ENCODE measurements around the gene MYO7A.

MYO7A gene

GRCh38 chr11:77081976-77082836 is 45.8 kb upstream of the MYO7A start:
- no peak overlapping the region for H2AFZ ChIP-seq (ENCODE audit: low read depth)

GRCh38 chr11:77082838-77083565 is 45.0 kb upstream of the MYO7A start:
- Histone ChIP-seq H3K27ac (no peak overlapping the region), H3K4me2 (no peak overlapping the region), H3K9ac (no peak overlapping the region), H3K36me3 (ENCODE audit: insufficient read depth) (no peaks in the 10 kb centered on the region), H2AFZ (ENCODE audit: low read depth) (no peak overlapping the region), H3K4me3 (IDR thresholded peaks at IDR 0.05; ENCODE audit: insufficient read depth, low read depth, low read length) (no peak overlapping the region), H3K4me1 (ENCODE audit: low read depth, poor library complexity, severe bottlenecking) (no peaks in the 10 kb centered on the region), H3K27me3 (ENCODE audit: insufficient read depth, low read depth) (no peaks in the 10 kb centered on the region), H4K20me1 (ENCODE audit: insufficient read depth) (no peaks in the 10 kb centered on the region), H3K79me2 (ENCODE audit: insufficient read depth, low read depth) (no peaks in the 10 kb centered on the region)
- no peak for TF ChIP-seq CTCF (conservative IDR thresholded peaks at IDR 0.05; ENCODE audit: low read depth, low read length)

More at GRCh38 chr11:77081976-77082836, 45.8 kb upstream of the MYO7A start:
- Histone ChIP-seq H3K36me3 (ENCODE audit: insufficient read depth) (no peaks in the 10 kb centered on the region), H3K4me3 (IDR thresholded peaks at IDR 0.05; ENCODE audit: insufficient read depth, low read depth, low read length) (no peak overlapping the region), H3K4me2 (no peak overlapping the region), H3K27me3 (ENCODE audit: insufficient read depth, low read depth) (no peaks in the 10 kb centered on the region), H3K9ac (no peak overlapping the region), H3K79me2 (ENCODE audit: insufficient read depth, low read depth) (no peaks in the 10 kb centered on the region), H3K4me1 (ENCODE audit: low read depth, poor library complexity, severe bottlenecking) (no peaks in the 10 kb centered on the region), H4K20me1 (ENCODE audit: insufficient read depth) (no peaks in the 10 kb centered on the region), H3K27ac (no peak overlapping the region)
- no peak for TF ChIP-seq CTCF (conservative IDR thresholded peaks at IDR 0.05; ENCODE audit: low read depth, low read length)

- Histone ChIP-seq H3K4me2 (no peak overlapping the region), H3K4me1 (ENCODE audit: low read depth, poor library complexity, severe bottlenecking) (no peaks in the 10 kb centered on the region), H3K9ac (no peak overlapping the region), H3K36me3 (ENCODE audit: insufficient read depth) (no peaks in the 10 kb centered on the region), H2AFZ (ENCODE audit: low read depth) (no peak overlapping the region), H4K20me1 (ENCODE audit: insufficient read depth) (no peaks in the 10 kb centered on the region), H3K79me2 (ENCODE audit: insufficient read depth, low read depth) (no peaks in the 10 kb centered on the region), H3K4me3 (IDR thresholded peaks at IDR 0.05; ENCODE audit: insufficient read depth, low read depth, low read length) (no peak overlapping the region), H3K27ac (no peak overlapping the region), H3K27me3 (ENCODE audit: insufficient read depth, low read depth) (no peaks in the 10 kb centered on the region)
- no peak for TF ChIP-seq CTCF (conservative IDR thresholded peaks at IDR 0.05; ENCODE audit: low read depth, low read length)
Measured at GRCh38 chr11:77083566-77084245, 44.3 kb upstream of the MYO7A start.

GRCh38 chr11:77084581-77085191 is 43.4 kb upstream of the MYO7A start:
- H3K79me2 ChIP-seq (ENCODE audit: insufficient read depth, low read depth), result no peaks in the 10 kb centered on the region

More at GRCh38 chr11:77084581-77085191, 43.4 kb upstream of the MYO7A start:
- no peak for TF ChIP-seq CTCF (conservative IDR thresholded peaks at IDR 0.05; ENCODE audit: low read depth, low read length)
- Histone ChIP-seq H3K4me1 (ENCODE audit: low read depth, poor library complexity, severe bottlenecking) (peaks cover 4% of the 10 kb centered on the region), H3K27ac (no peak overlapping the region), H4K20me1 (ENCODE audit: insufficient read depth) (no peaks in the 10 kb centered on the region), H3K27me3 (ENCODE audit: insufficient read depth, low read depth) (no peaks in the 10 kb centered on the region), H3K9ac (no peak overlapping the region), H3K36me3 (ENCODE audit: insufficient read depth) (no peaks in the 10 kb centered on the region), H3K4me3 (IDR thresholded peaks at IDR 0.05; ENCODE audit: insufficient read depth, low read depth, low read length) (no peak overlapping the region), H3K4me2 (no peak overlapping the region), H2AFZ (ENCODE audit: low read depth) (no peak overlapping the region)
